Neuronal stem cell (in vitro differentiated cells): ENCODE results near the gene PPM1E.
"Not testable (repeated sequence)": the region's sequence is repeated elsewhere in the genome, so short reads cannot be mapped to it uniquely, and the experiment has no call there.

Experiments used
- DNase-seq: peaks from one replicate; pipeline ENCODE4 v3.0.0-alpha.2; 2013; ENCODE audit warnings: low spot score
- H2AFZ ChIP-seq: one replicate; pipeline ENCODE4 v1.6.1; 2013; ENCODE audit warnings: mild to moderate bottlenecking, low read length, inconsistent platforms
- H2AK5ac ChIP-seq: 2 replicates; pipeline ENCODE4 v1.6.1; 2013; ENCODE audit warnings: low read depth, mild to moderate bottlenecking, inconsistent platforms, low read length, moderate library complexity, mixed read lengths
- H2BK120ac ChIP-seq: 2 replicates; pipeline ENCODE4 v1.6.1; 2013; ENCODE audit warnings: low read depth, mild to moderate bottlenecking, inconsistent platforms, low read length, moderate library complexity, mixed read lengths
- H2BK12ac ChIP-seq: one replicate; pipeline ENCODE4 v1.6.1; 2013; ENCODE audit warnings: low read length, inconsistent platforms
- H2BK15ac ChIP-seq: 2 replicates; pipeline ENCODE4 v1.6.1; 2013; ENCODE audit warnings: mild to moderate bottlenecking, low read length, inconsistent platforms, mixed read lengths
- H2BK5ac ChIP-seq: one replicate; pipeline ENCODE4 v1.6.1; 2013; ENCODE audit warnings: inconsistent platforms, mild to moderate bottlenecking, low read length, moderate library complexity
- H3K14ac ChIP-seq: one replicate; pipeline ENCODE4 v1.6.1; 2013; ENCODE audit warnings: low read length, inconsistent platforms
- H3K18ac ChIP-seq: 2 replicates; pipeline ENCODE4 v1.6.1; 2013; ENCODE audit warnings: low read length, inconsistent platforms
- H3K23ac ChIP-seq: 2 replicates; pipeline ENCODE4 v1.6.1; 2013; ENCODE audit warnings: low read depth, mild to moderate bottlenecking, mixed read lengths, low read length, inconsistent platforms; ENCODE audit not compliant: poor library complexity
- H3K27ac ChIP-seq: replicated peaks from 3 replicates; pipeline ENCODE4 v1.5.1; 2013; ENCODE audit warnings: low read length, inconsistent platforms
- H3K27me3 ChIP-seq, 3 experiments: 2 replicates each; pipeline ENCODE4 v1.6.1; 2013; ENCODE audit warnings: low read length in 3 of 3, mild to moderate bottlenecking in 2 of 3, inconsistent platforms in 1 of 3, low read depth in 1 of 3, mixed read lengths in 1 of 3, moderate library complexity in 1 of 3; ENCODE audit not compliant: control insufficient read depth in 3 of 3, insufficient read depth in 3 of 3
- H3K36me3 ChIP-seq, 2 donors: replicated peaks in 1 of 2; 2 replicates each; pipeline ENCODE4 v1.6.1; 2013; ENCODE audit warnings: low read length in 2 of 2; ENCODE audit not compliant: control insufficient read depth in 2 of 2, insufficient read depth in 2 of 2
- H3K4ac ChIP-seq: 2 replicates; pipeline ENCODE4 v1.6.1; 2013; ENCODE audit warnings: inconsistent platforms, mild to moderate bottlenecking, low read length, moderate library complexity
- H3K4me1 ChIP-seq, 2 donors: 1 replicate in 1 of 2; 2 replicates in 1 of 2; pipeline ENCODE4 v1.6.1; 2013; ENCODE audit warnings: low read length in 2 of 2, low read depth in 1 of 2; ENCODE audit not compliant: control insufficient read depth in 2 of 2, insufficient read depth in 1 of 2
- H3K4me2 ChIP-seq: one replicate; pipeline ENCODE4 v1.6.1; 2013; ENCODE audit warnings: mild to moderate bottlenecking, low read length, inconsistent platforms; ENCODE audit not compliant: insufficient read depth, poor library complexity, severe bottlenecking
- H3K4me3 ChIP-seq, 2 donors: 2 replicates each; pipeline ENCODE4 v1.5.1; 2013; ENCODE audit warnings: low read length in 2 of 2, mild to moderate bottlenecking in 2 of 2, inconsistent platforms in 1 of 2, moderate library complexity in 1 of 2
- H3K79me1 ChIP-seq: one replicate; pipeline ENCODE4 v1.6.1; 2013; ENCODE audit warnings: low read depth, mild to moderate bottlenecking, inconsistent platforms, low read length, moderate library complexity
- H3K9ac ChIP-seq: one replicate; pipeline ENCODE4 v1.6.1; 2013; ENCODE audit warnings: mild to moderate bottlenecking, low read depth, low read length, inconsistent platforms; ENCODE audit not compliant: poor library complexity
- H3K9me3 ChIP-seq, 2 donors: replicated peaks in 1 of 2; 2 replicates each; pipeline versions ENCODE3 to v1.6.1; 2013; ENCODE audit warnings: low read length in 2 of 2, mild to moderate bottlenecking in 2 of 2, inconsistent platforms in 1 of 2, low read depth in 1 of 2, mixed read lengths in 1 of 2, moderate library complexity in 1 of 2; ENCODE audit not compliant: control insufficient read depth in 2 of 2, insufficient read depth in 1 of 2
- H4K8ac ChIP-seq: one replicate; pipeline ENCODE4 v1.6.1; 2013; ENCODE audit warnings: low read depth, mild to moderate bottlenecking, inconsistent platforms, low read length, moderate library complexity
- H4K91ac ChIP-seq: one replicate; pipeline ENCODE4 v1.6.1; 2013; ENCODE audit warnings: low read length, low read depth, mild to moderate bottlenecking, inconsistent platforms; ENCODE audit not compliant: poor library complexity
- WGBS, 2 donors: extraction: QIAGEN DNeasy Blood & Tissue Kit; methylation state at CpG; one replicate each; pipeline ENCODE4 v1.1.7; 2013; ENCODE audit warnings: missing lambda C conversion rate in 2 of 2, mixed read lengths in 1 of 2; ENCODE audit not compliant: insufficient read length in 2 of 2, insufficient replicate concordance in 1 of 2; ENCODE audit errors: extremely low coverage in 2 of 2; 5-methylcytosine and 5-hydroxymethylcytosine counted together

PPM1E gene

DNA sequence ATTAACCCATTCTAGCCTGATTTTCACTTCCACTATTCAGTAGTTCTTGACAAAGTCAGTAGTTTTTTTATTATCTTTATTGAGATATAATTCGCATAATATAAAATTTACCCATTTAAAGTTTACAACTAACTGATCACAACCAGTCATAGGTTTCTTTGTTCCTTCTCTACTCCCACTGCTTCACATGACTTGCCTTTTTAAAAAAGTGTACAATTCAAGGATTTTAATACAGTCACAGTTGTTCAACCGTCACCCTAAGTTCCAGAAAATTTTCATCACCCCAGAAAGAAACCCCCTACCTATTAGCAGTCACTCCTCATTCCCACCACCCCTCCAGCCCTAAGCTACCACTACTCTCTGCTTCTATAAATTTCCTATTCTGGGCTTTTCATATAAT is 188.5 kb downstream of the PPM1E start:
- Histone ChIP-seq H2AK5ac (no peak overlapping the region), H3K27me3 (no peaks in the 10 kb centered on the region), H3K4ac (no peak overlapping the region), H3K79me1 (no peaks in the 10 kb centered on the region), H3K23ac (no peak overlapping the region), H3K9me3 (peaks cover 0 to 3% of the 10 kb centered on the region in 2 donors), H3K4me3 (no peak overlapping the region), H3K9ac (no peak overlapping the region), H3K36me3 (no peaks in the 10 kb centered on the region), H2BK15ac (no peak overlapping the region), H3K27ac (no peak overlapping the region), H4K91ac (no peak overlapping the region), H3K4me2 (no peak overlapping the region), H3K18ac (no peak overlapping the region), H3K14ac (no peak overlapping the region), H2AFZ (no peak overlapping the region), H2BK5ac (no peak overlapping the region), H3K4me1 (no peaks in the 10 kb centered on the region), H4K8ac (no peak overlapping the region), H2BK120ac (no peak overlapping the region), H2BK12ac (no peak overlapping the region)
- no CpG with 5 or more reads among the region's 2 CpGs for WGBS, 2 donors
- no peak for DNase-seq

DNA sequence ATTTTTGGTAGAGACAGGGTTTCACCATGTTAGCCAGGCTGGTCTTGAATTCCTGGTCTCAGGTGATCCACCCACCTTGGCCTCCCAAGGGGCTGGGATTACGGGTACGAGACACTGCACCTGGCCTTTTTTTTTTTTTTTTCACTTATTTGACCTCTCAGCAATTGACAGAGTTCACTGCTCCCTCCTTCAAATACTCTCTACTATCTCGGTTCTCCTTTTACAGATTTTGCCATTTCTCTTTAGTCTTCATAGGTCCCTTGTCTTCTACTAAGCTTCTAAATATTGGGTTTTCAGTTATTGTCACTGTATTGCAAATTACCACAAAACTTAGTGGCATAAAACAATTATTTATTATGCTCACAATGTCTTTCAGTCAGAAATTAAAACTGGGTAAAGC is 191.8 kb downstream of the PPM1E start:
- Histone ChIP-seq H3K4me2 (no peak overlapping the region), H2BK15ac (no peak overlapping the region), H3K4me1 (no peaks in the 10 kb centered on the region), H3K27me3 (no peaks in the 10 kb centered on the region), H3K9ac (no peak overlapping the region), H3K18ac (no peak overlapping the region), H2BK12ac (no peak overlapping the region), H3K36me3 (no peaks in the 10 kb centered on the region), H2BK5ac (no peak overlapping the region), H3K4me3 (no peak overlapping the region), H3K14ac (no peak overlapping the region), H3K4ac (no peak overlapping the region), H3K27ac (no peak overlapping the region), H3K9me3 (peaks cover 4 to 24% of the 10 kb centered on the region in 2 donors), H2AK5ac (no peak overlapping the region), H3K23ac (no peak overlapping the region), H2AFZ (no peak overlapping the region), H2BK120ac (no peak overlapping the region), H3K79me1 (no peaks in the 10 kb centered on the region), H4K91ac (no peak overlapping the region), H4K8ac (no peak overlapping the region)
- WGBS, 2 donors, result no CpG with 5 or more reads among the region's 3 CpGs
- no peak for DNase-seq

DNA sequence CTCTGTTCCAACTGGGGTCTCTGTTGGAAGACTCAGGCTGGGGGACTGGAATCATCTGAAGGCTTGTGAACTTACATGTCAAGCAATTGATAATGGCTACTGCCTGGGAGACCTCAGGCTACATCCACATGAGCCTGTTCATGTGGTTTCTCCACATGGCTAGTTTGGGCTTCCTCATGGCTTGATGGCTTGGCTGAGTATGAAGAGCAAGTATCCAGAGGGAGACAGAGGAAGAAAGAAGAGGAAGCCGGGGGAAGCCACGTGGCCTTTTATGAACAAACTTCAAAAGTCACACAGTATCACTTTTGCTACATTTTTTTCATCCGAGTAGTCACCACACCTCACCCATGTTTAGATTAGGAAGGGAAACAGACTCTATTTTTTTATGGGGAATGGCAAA is 192.2 kb downstream of the PPM1E start:
- H3K4ac ChIP-seq, result no peak overlapping the region
- H2AFZ ChIP-seq, result no peak overlapping the region
- DNase-seq, result no peak
- no peak overlapping the region for H3K23ac ChIP-seq
- no peak overlapping the region for H2BK15ac ChIP-seq
- H2BK120ac ChIP-seq, result no peak overlapping the region
- H3K79me1 ChIP-seq, result no peaks in the 10 kb centered on the region
- no peak overlapping the region for H4K91ac ChIP-seq
- no peak overlapping the region for H3K9ac ChIP-seq
- no peak overlapping the region for H2BK5ac ChIP-seq
- no peak overlapping the region for H3K18ac ChIP-seq
- H3K27ac ChIP-seq, result no peak overlapping the region
- no CpG with 5 or more reads among the region's 3 CpGs for WGBS, 2 donors
- H2BK12ac ChIP-seq, result no peak overlapping the region
- H3K27me3 ChIP-seq, result no peaks in the 10 kb centered on the region
- H3K9me3 ChIP-seq, result peaks cover 4 to 24% of the 10 kb centered on the region in 2 donors
- no peaks in the 10 kb centered on the region for H3K36me3 ChIP-seq
- H3K4me3 ChIP-seq, result no peak overlapping the region
- H3K4me1 ChIP-seq, result no peaks in the 10 kb centered on the region
- H3K14ac ChIP-seq, result no peak overlapping the region
- no peak overlapping the region for H4K8ac ChIP-seq
- no peak overlapping the region for H2AK5ac ChIP-seq
- H3K4me2 ChIP-seq, result no peak overlapping the region

DNA sequence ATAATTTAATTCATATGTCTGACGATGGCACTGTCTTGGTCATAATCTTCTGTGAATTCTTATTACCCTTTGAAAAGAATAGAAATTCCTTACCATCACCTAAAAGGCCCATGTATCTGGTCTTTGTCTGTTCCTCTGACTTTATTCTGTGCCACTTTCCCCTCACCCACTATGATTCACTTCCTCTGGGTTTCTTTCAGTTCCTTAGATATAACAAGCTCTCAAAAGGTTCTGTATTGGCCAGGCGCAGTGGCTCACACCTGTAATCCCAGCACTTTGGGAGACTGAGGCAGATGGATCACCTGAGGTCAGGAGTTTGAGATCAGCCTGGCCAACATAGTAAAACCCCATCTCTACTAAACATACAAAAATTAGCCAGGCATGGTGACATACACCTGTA is 198.7 kb downstream of the PPM1E start:
- H2BK12ac ChIP-seq, result not testable (repeated sequence)

More for the DNA sequence above, 198.7 kb downstream of the PPM1E start:
- not testable (repeated sequence) for H3K9ac ChIP-seq, H3K27ac ChIP-seq, H2AFZ ChIP-seq, DNase-seq, H3K18ac ChIP-seq, H3K4me3 ChIP-seq, H3K4ac ChIP-seq, H3K4me1 ChIP-seq, H3K27me3 ChIP-seq, H2BK120ac ChIP-seq, H4K91ac ChIP-seq, H3K4me2 ChIP-seq, H3K14ac ChIP-seq, H4K8ac ChIP-seq, H3K23ac ChIP-seq, H3K79me1 ChIP-seq, H2AK5ac ChIP-seq, H2BK5ac ChIP-seq, H2BK15ac ChIP-seq
- Histone ChIP-seq H3K36me3 (peaks cover 0 to 11% of the 10 kb centered on the region in 2 donors), H3K9me3 (peaks cover 4 to 20% of the 10 kb centered on the region in 2 donors)
- whole genome bisulfite sequencing, 2 donors, result no CpG with 5 or more reads among the region's 2 CpGs
